ENCODE measurements around the gene SASS6.

SASS6 gene

GRCh38 chr1:100107696-100108095, 25.0 kb downstream of the SASS6 start:
- TF ChIP-seq CTCF (IDR thresholded peaks at IDR 0.05; ENCODE audit: low read depth, low read length, poor library complexity, severe bottlenecking) (no peak), EZH2phosphoT487 (IDR thresholded peaks at IDR 0.05; ENCODE audit: borderline replicate concordance, low read length) (no peak)
- Histone ChIP-seq H3K9me3 (ENCODE audit: control insufficient read depth, insufficient read depth, low read length) (no peaks in the 10 kb centered on the region), H3K27ac (ENCODE audit: low read depth, low read length) (no peak overlapping the region), H4K20me1 (ENCODE audit: control insufficient read depth, insufficient read depth, low read depth, low read length) (no peaks in the 10 kb centered on the region), H3K4me1 (ENCODE audit: control insufficient read depth, low read length) (no peaks in the 10 kb centered on the region), H3K4me3 (ENCODE audit: low read length) (no peak overlapping the region), H3K79me2 (ENCODE audit: control insufficient read depth, low read length) (peaks cover 1% of the 10 kb centered on the region; the same call in 1 of the 2 replicates), H3K4me2 (ENCODE audit: low read length) (no peak overlapping the region), H3F3A (ENCODE audit: control insufficient read depth, insufficient read depth) (peaks cover 10% of the 10 kb centered on the region), H3K27me3 (ENCODE audit: control insufficient read depth, low read length) (no peaks in the 10 kb centered on the region), H3K9me2 (replicated peaks; ENCODE audit: control insufficient read depth, low read length) (no peaks in the 10 kb centered on the region), H3K36me3 (ENCODE audit: control insufficient read depth, low read length) (peaks cover 67% of the 10 kb centered on the region)

- no peaks in the 10 kb centered on the region for H4K20me1 ChIP-seq (ENCODE audit: control insufficient read depth, insufficient read depth, low read depth, low read length)
- no peak overlapping the region for H3K4me3 ChIP-seq (ENCODE audit: low read length)
- peaks cover 87% of the 10 kb centered on the region for H3K36me3 ChIP-seq (ENCODE audit: control insufficient read depth, low read length)
- H3K27ac ChIP-seq (ENCODE audit: low read depth, low read length), result no peak overlapping the region
- no peaks in the 10 kb centered on the region for H3K4me1 ChIP-seq (ENCODE audit: control insufficient read depth, low read length)
- H3K9me3 ChIP-seq (ENCODE audit: control insufficient read depth, insufficient read depth, low read length), result no peaks in the 10 kb centered on the region
- no peaks in the 10 kb centered on the region for H3K9me2 ChIP-seq (replicated peaks; ENCODE audit: control insufficient read depth, low read length)
- no peak overlapping the region for H3K4me2 ChIP-seq (ENCODE audit: low read length)
- no peaks in the 10 kb centered on the region for H3K79me2 ChIP-seq (ENCODE audit: control insufficient read depth, low read length)
- H3K27me3 ChIP-seq (ENCODE audit: control insufficient read depth, low read length), result no peaks in the 10 kb centered on the region
- TF ChIP-seq CTCF (IDR thresholded peaks at IDR 0.05; ENCODE audit: low read depth, low read length, poor library complexity, severe bottlenecking), result no peak
- no peak for TF ChIP-seq EZH2phosphoT487 (IDR thresholded peaks at IDR 0.05; ENCODE audit: borderline replicate concordance, low read length)
- H3F3A ChIP-seq (ENCODE audit: control insufficient read depth, insufficient read depth), result peaks cover 3% of the 10 kb centered on the region; the same call in 1 of the 2 replicates
Measured at GRCh38 chr1:100101564-100101963, 31.2 kb downstream of the SASS6 start.

GRCh38 chr1:100100202-100100601, 32.5 kb downstream of the SASS6 start:
- H3K36me3 ChIP-seq (ENCODE audit: control insufficient read depth, low read length), result peaks cover 83% of the 10 kb centered on the region
- H3F3A ChIP-seq (ENCODE audit: control insufficient read depth, insufficient read depth), result no peaks in the 10 kb centered on the region
- no peaks in the 10 kb centered on the region for H3K9me2 ChIP-seq (replicated peaks; ENCODE audit: control insufficient read depth, low read length)
- TF ChIP-seq EZH2phosphoT487 (IDR thresholded peaks at IDR 0.05; ENCODE audit: borderline replicate concordance, low read length) (no peak), CTCF (IDR thresholded peaks at IDR 0.05; ENCODE audit: low read depth, low read length, poor library complexity, severe bottlenecking) (no peak)
- no peaks in the 10 kb centered on the region for H4K20me1 ChIP-seq (ENCODE audit: control insufficient read depth, insufficient read depth, low read depth, low read length)
- H3K4me2 ChIP-seq (ENCODE audit: low read length), result no peak overlapping the region
- no peak overlapping the region for H3K4me3 ChIP-seq (ENCODE audit: low read length)
- H3K9me3 ChIP-seq (ENCODE audit: control insufficient read depth, insufficient read depth, low read length), result no peaks in the 10 kb centered on the region
- H3K79me2 ChIP-seq (ENCODE audit: control insufficient read depth, low read length), result no peaks in the 10 kb centered on the region
- no peaks in the 10 kb centered on the region for H3K4me1 ChIP-seq (ENCODE audit: control insufficient read depth, low read length)
- no peak overlapping the region for H3K27ac ChIP-seq (ENCODE audit: low read depth, low read length)
- H3K27me3 ChIP-seq (ENCODE audit: control insufficient read depth, low read length), result no peaks in the 10 kb centered on the region
